HepG2 (cell line): Measurements from ENCODE around the gene ARHGAP45.

ENCODE experiments used
- CTCF ChIP-seq: sonication (generic); formaldehyde crosslinking; IDR thresholded peaks from 2 replicates; pipeline ENCODE4 v1.5.0; 2020; ENCODE audit warnings: mild to moderate bottlenecking, missing genetic modification reagents, moderate library complexity
- HNF4A ChIP-seq: sonication (generic); formaldehyde crosslinking; IDR thresholded peaks from 2 replicates; pipeline ENCODE4 v1.4.0; 2020; ENCODE audit warnings: missing genetic modification reagents
- JUN ChIP-seq: sonication (generic); formaldehyde crosslinking; IDR thresholded peaks from 2 replicates; pipeline ENCODE4 v1.4.0; 2020; ENCODE audit warnings: mild to moderate bottlenecking, missing genetic modification reagents
- SYNCRIP ChIP-seq: fragments of 200-400 bp; formaldehyde crosslinking; IDR thresholded peaks from 2 replicates; pipeline ENCODE4 v1.6.1; 2018; ENCODE audit warnings: mild to moderate bottlenecking, low read depth, low read length; ENCODE audit not compliant: insufficient read depth
- TRIM22 ChIP-seq: fragments of 450-650 bp; IDR thresholded peaks from 2 replicates; pipeline ENCODE4 v1.6.1; 2017
- ZFP36 ChIP-seq: fragments of 150-350 bp; IDR thresholded peaks from 2 replicates; pipeline ENCODE4 v1.6.1; 2018; ENCODE audit warnings: borderline replicate concordance, low read length, low read depth; ENCODE audit not compliant: partially characterized antibody

- no peak for TF ChIP-seq HNF4A (CRISPR knock-in tag)
- no peak for TF ChIP-seq CTCF (CRISPR knock-in tag)
- no peak for TF ChIP-seq ZFP36
- TF ChIP-seq JUN (CRISPR knock-in tag) = no peak
- TF ChIP-seq TRIM22 = no peak
- no peak for TF ChIP-seq SYNCRIP
Measured at GRCh38 chr19:1110809-1111640, 44.1 kb downstream of the ARHGAP45 start.
